Mammary microvascular endothelial cell (primary cell): ENCODE data around the gene CBFB. TPM values are rescaled to one million over a fixed set of nuclear protein-coding genes. Genes with fewer than 3 reads are reported as not detected.

Experiments
- total RNA-seq: library from RNA; depleted of rRNA; stranded (reverse); fragments of >200 nt; gene quantifications from 2 replicates; pipeline ENCODE4 v1.2.3, GENCODE V29; 2015

The CBFB gene
- total RNA-seq: 55.3 and 62.4 TPM in 2 replicates

GRCh38 chr16:67028696-67029253, at the start of gene CBFB:
CBFB (plus strand) TSS chr16:67029149; CDS start chr16:67029408, 259 bp downstream.

DNA sequence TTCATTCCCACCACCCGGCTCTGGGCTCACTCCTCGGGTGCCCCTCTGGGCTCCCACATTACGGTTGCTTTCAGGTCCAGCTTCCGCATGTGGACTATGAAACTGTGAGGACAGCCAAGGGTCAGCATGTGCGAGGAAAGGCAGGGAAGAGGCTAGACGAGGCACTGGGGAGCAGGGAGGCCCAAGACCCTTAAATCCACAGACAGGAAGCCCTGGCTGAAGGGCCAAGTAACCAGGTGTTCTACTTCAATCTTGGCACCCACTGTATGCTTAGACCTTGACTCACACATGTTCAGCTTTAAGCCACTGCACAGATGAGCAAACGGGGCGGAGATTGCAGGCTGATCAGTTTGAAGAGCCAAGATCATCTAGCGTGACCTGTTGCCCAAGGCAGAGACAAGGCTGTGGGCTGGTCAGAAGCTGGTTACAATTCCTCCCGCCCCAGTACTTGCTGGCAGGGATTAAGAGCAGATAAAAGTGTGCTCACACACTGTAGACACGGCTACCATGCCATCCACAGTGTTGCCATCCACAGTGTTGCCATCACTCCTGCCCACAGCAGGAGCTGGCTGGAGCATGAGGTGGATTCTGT, 40.7 kb upstream of the CBFB start, which contains the start of gene CES4A:
TSS of gene CES4A (plus strand) at position 393 of the 592 bp plus-strand sequence. CDS start at position 577, 184 bp downstream.

DNA sequence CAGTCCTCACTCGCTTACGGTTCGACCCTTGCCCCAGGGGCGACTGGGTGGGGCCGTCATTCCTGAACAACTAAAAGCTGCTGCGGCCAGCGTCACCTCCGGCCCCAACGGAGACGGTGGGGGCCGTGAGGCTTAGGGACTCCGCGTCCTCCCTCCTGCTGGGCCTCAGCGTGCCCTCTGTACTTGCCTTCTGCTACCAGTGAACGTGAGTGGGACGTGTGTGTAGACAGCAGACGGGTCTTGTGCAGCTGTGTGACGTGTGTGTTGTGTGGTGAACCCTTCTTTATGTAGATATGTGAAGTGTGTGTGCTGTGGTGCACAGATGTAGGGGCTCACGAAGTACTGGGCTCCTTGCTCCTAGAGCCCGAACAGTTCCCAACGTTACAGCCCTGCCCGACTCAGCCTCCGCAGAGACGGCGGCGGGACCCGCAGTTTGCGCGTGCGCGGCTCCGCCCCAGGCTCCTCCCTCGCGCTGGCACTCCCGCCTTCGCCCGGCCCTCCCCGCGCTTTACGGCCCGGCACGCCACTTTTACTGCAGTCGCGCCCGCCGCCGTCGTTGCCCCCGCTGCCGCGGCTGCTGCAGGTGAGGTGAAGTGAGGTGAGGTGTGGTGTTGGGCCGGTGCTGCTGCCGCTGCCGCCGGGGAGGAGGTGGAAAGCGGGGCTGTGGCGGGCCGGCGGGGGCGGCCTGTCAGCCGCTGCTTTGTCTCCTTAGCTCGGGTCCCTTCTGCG, 80.6 kb downstream of the CBFB start, which contains the start of gene PHAF1:
TSS of gene PHAF1 (plus strand) at position 535 of the 729 bp plus-strand sequence. CDS start 235 bp downstream, outside the sequence.

Other genes with a start within 250 kb of the CBFB start
- not detected in 2 replicates for gene TERB1, start 227.6 kb upstream of the CBFB start, total RNA-seq
- gene NAE1, start 198.2 kb upstream of the CBFB start, total RNA-seq: 67.7 and 77.1 TPM in 2 replicates
- gene CA7, start 184.7 kb upstream of the CBFB start, total RNA-seq: not detected in 2 replicates
- 2.4 TPM in 2 replicates for gene PDP2, start 148.6 kb upstream of the CBFB start, total RNA-seq
- not detected in 2 replicates for gene CDH16, start 110.3 kb upstream of the CBFB start, total RNA-seq
- 2.3 and 2.4 TPM in 2 replicates for gene RRAD, start 103.6 kb upstream of the CBFB start, total RNA-seq
- gene CIAO2B, start 94.7 kb upstream of the CBFB start, total RNA-seq: 105 and 128 TPM in 2 replicates
- 18.2 and 24.2 TPM in 2 replicates for gene CES2, start 93.6 kb upstream of the CBFB start, total RNA-seq
- gene CES3, start 67.9 kb upstream of the CBFB start, total RNA-seq: not detected in 2 replicates
- gene CES4A, start 40.6 kb upstream of the CBFB start, total RNA-seq: 0.33 TPM in 1 of 2 replicates, not detected in the other
- gene PHAF1, start 80.8 kb downstream of the CBFB start, total RNA-seq: 12.1 and 13.1 TPM in 2 replicates
- 2.2 and 4.6 TPM in 2 replicates for gene B3GNT9, start 121.8 kb downstream of the CBFB start, total RNA-seq
- gene TRADD, start 130.8 kb downstream of the CBFB start, total RNA-seq: 35.2 and 35.8 TPM in 2 replicates
- 8.2 and 10.6 TPM in 2 replicates for gene FBXL8, start 130.8 kb downstream of the CBFB start, total RNA-seq
- gene HSF4, start 135.6 kb downstream of the CBFB start, total RNA-seq: 0.40 and 2.0 TPM in 2 replicates
- 9.3 and 12.7 TPM in 2 replicates for gene NOL3, start 141.4 kb downstream of the CBFB start, total RNA-seq
- gene MATCAP1, start 154.8 kb downstream of the CBFB start, total RNA-seq: 4.2 and 7.1 TPM in 2 replicates
- gene EXOC3L1, start 161.0 kb downstream of the CBFB start, total RNA-seq: 9.4 and 13.3 TPM in 2 replicates
- gene E2F4, start 163.0 kb downstream of the CBFB start, total RNA-seq: 89.3 and 111 TPM in 2 replicates
- gene ELMO3, start 170.0 kb downstream of the CBFB start, total RNA-seq: 0.60 and 0.98 TPM in 2 replicates
- gene TMEM208, start 198.0 kb downstream of the CBFB start, total RNA-seq: 32.9 and 34.8 TPM in 2 replicates
- 29.2 and 33.3 TPM in 2 replicates for gene FHOD1, start 218.3 kb downstream of the CBFB start, total RNA-seq
- 0.07 and 0.20 TPM in 2 replicates for gene SLC9A5, start 219.8 kb downstream of the CBFB start, total RNA-seq